Right lobe of liver (tissue), 6 donors: ENCODE results near the gene SAP130. TPM values are rescaled to one million over a fixed set of nuclear protein-coding genes. Genes with fewer than 3 reads are reported as not detected.

ENCODE experiments used
- ATAC-seq, 4 donors: fragments of 200-7000 bp; cut with Tn5 transposase; one replicate each; pipeline ENCODE4 v1.9.1; 2020; ENCODE audit warnings: mild to moderate bottlenecking in 4 of 4, moderate library complexity in 4 of 4
- DNase-seq, 3 donors: peaks; one replicate each; pipeline ENCODE4 v3.0.0-alpha.2; 2020
- H3K27ac ChIP-seq, 3 donors: fragments of 200-600 bp; one replicate each; pipeline ENCODE4 v1.8.0; 2022
- H3K27me3 ChIP-seq, 2 donors: fragments of 200-600 bp; one replicate each; pipeline ENCODE4 v1.8.0; 2022
- H3K36me3 ChIP-seq, 4 donors: fragments of 200-600 bp; sonication (generic) in 1 of 4; one replicate each; pipeline versions ENCODE4 v1.5.1 to v1.8.0; 2017 to 2022; ENCODE audit warnings: control low read depth in 1 of 4
- H3K4me1 ChIP-seq, 4 donors: fragments of 200-600 bp; sonication (generic) in 1 of 4; one replicate each; pipeline versions ENCODE4 v1.5.1 to v1.8.0; 2017 to 2022; ENCODE audit warnings: control low read depth in 1 of 4
- H3K4me3 ChIP-seq, 3 donors: fragments of 200-600 bp; one replicate each; pipeline ENCODE4 v1.8.0; 2022
- H3K9me3 ChIP-seq, 4 donors: fragments of 200-600 bp; sonication (generic) in 1 of 4; one replicate each; pipeline versions ENCODE4 v1.5.1 to v1.8.0; 2017 to 2022; ENCODE audit warnings: control low read depth in 1 of 4
- CTCF ChIP-seq, 4 donors: fragments of 200-600 bp in 3 of 4; fragments of 450-650 bp in 1 of 4; IDR thresholded peaks; one replicate each; pipeline versions ENCODE4 v1.5.1 to v1.8.0; 2016 to 2022; ENCODE audit warnings: antibody characterized with exemption in 4 of 4, mild to moderate bottlenecking in 2 of 4
- POLR2A ChIP-seq: fragments of 450-650 bp; IDR thresholded peaks from one replicate; pipeline ENCODE4 v1.6.1; 2017; ENCODE audit warnings: antibody characterized with exemption, mild to moderate bottlenecking
- WGBS: methylation state at CpG from one replicate; pipeline ENCODE4 v1.1.6; 2018; ENCODE audit warnings: low coverage, low lambda C conversion rate; ENCODE audit not compliant: insufficient coverage; ENCODE audit errors: missing lambda C conversion rate; 5-methylcytosine and 5-hydroxymethylcytosine counted together
- intact Hi-C, 2 donors: fragments of 100-400 bp; cut with DNase I; formaldehyde crosslinking; loops; one replicate each; pipeline versions ENCODE4 v1.11.2 to v1.14.1; 2022
- long read RNA-seq: library from polyadenylated mRNA; unstranded; transcript quantifications from one replicate; pipeline ENCODE4 v2.0.0, GENCODE V29; 2019
- total RNA-seq, 6 experiments: library from RNA; depleted of rRNA in 2 of 6; stranded (reverse); fragments of >200 nt in 2 of 6; fragmentation: NEBNext Ultra II Directional in 3 of 6; extraction: Animal tissue kit (Norgen Biotek cat#: 25700) in 3 of 6; gene quantifications; one replicate each; pipeline versions ENCODE4 v1.1.0 to v1.2.4, GENCODE V29; 2016 to 2023
- donor health status: DM: no; HTN: yes; CAD: no.
- donor health status: DM: no; HTN: no; CAD: no.
- donor health status: DM: no; HTN: no; CAD: no.
- donor health status: DM: no; HTN: yes; CAD: no.
- donor health status: DM: no; HTN: yes; CAD: no.

Gene SAP130
- total RNA-seq = 10 to 100 TPM in 2 of 6 experiments, 1 to 10 TPM in 4; 5.0 to 11.5 (median 9.1) TPM
- long read RNA-seq, partial matches to known transcripts = 1 of 1 reads
- long read RNA-seq, other reads (novel, unspliced or antisense) = 0 of 1 reads

- H3K36me3 ChIP-seq = no peaks in the 10 kb centered on the region
- ATAC-seq (peak; percentile 90 to 93 (median 90)), DNase-seq (peak; percentile 99)
- intact Hi-C loops = no loop called here
- H3K4me3 ChIP-seq = peak within 1 kb of the TSS; percentile 94 to 100 (median 95)
- H3K27me3 ChIP-seq = no peaks in the 10 kb centered on the region
- TF ChIP-seq CTCF (IDR thresholded peaks at IDR 0.05) = no peak
- TF ChIP-seq POLR2A = peak; percentile 70
- peaks cover 0 to 8% (median 0%) of the 10 kb centered on the region in 4 donors for H3K4me1 ChIP-seq
- no peaks in the 10 kb centered on the region for H3K9me3 ChIP-seq
- under 1% methylated on average over 42 of the region's 106 CpGs for WGBS
- peak within 1 kb of the TSS; percentile 76 to 90 (median 89) for H3K27ac ChIP-seq
Measured at GRCh38 chr2:128027801-128028667, at the start of gene SAP130. TSS of gene SAP130 (minus strand) at chr2:128028059. CDS start at chr2:128026292, 1,767 bp downstream.

- WGBS = 85% methylated on average over 5 of the region's 7 CpGs
- intact Hi-C loops = no loop called here
Measured at GRCh38 chr2:128076461-128077106, 48.7 kb upstream of the SAP130 start.

GRCh38 chr2:128073278-128073677 is 45.4 kb upstream of the SAP130 start:
- H3K4me1 ChIP-seq = no peaks in the 10 kb centered on the region
- no peak for ATAC-seq
- H3K4me3 ChIP-seq = no peak overlapping the region
- H3K36me3 ChIP-seq = no peaks in the 10 kb centered on the region
- no peaks in the 10 kb centered on the region for H3K27me3 ChIP-seq
- 85% methylated on average over 3 of the region's 3 CpGs for WGBS
- no peak for DNase-seq
- no peak overlapping the region for H3K27ac ChIP-seq
- intact Hi-C loops = no loop called here
- TF ChIP-seq CTCF (IDR thresholded peaks at IDR 0.05) = no peak
- no peak for TF ChIP-seq POLR2A
- H3K9me3 ChIP-seq = no peaks in the 10 kb centered on the region

More at GRCh38 chr2:128076461-128077106, 48.7 kb upstream of the SAP130 start:
- Histone ChIP-seq H3K4me3 (no peak overlapping the region), H3K36me3 (no peaks in the 10 kb centered on the region), H3K27ac (no peak overlapping the region), H3K9me3 (no peaks in the 10 kb centered on the region), H3K4me1 (no peaks in the 10 kb centered on the region), H3K27me3 (no peaks in the 10 kb centered on the region)
- no peak for ATAC-seq
- DNase-seq = no peak
- TF ChIP-seq POLR2A (no peak), CTCF (IDR thresholded peaks at IDR 0.05) (no peak)

GRCh38 chr2:128069769-128070168 is 41.9 kb upstream of the SAP130 start:
- 48% methylated on average over 3 of the region's 5 CpGs for WGBS
- intact Hi-C loops = no loop called here
- no peaks in the 10 kb centered on the region for H3K4me1 ChIP-seq
- ATAC-seq (no peak), DNase-seq (no peak)
- H3K4me3 ChIP-seq = no peak overlapping the region
- TF ChIP-seq POLR2A = no peak
- TF ChIP-seq CTCF (IDR thresholded peaks at IDR 0.05) = no peak
- H3K27ac ChIP-seq = no peak overlapping the region
- no peaks in the 10 kb centered on the region for H3K36me3 ChIP-seq
- H3K27me3 ChIP-seq = no peaks in the 10 kb centered on the region
- no peaks in the 10 kb centered on the region for H3K9me3 ChIP-seq
